Upper lobe of right lung (tissue), 1 donor: ENCODE measurements around the gene CPLX3. TPM values are rescaled to one million over a fixed set of nuclear protein-coding genes. Genes with fewer than 3 reads are reported as not detected.
A peak's percentile ranks its signal among the peaks of the same experiment; 100 is the strongest.

Experiments
- ATAC-seq: fragments of 200-7000 bp; cut with Tn5 transposase; one replicate; pipeline ENCODE4 v1.9.1; 2020; ENCODE audit warnings: mild to moderate bottlenecking, moderate library complexity
- DNase-seq: peaks from one replicate; pipeline ENCODE4 v3.0.0-alpha.2; 2020
- H3K27ac ChIP-seq: fragments of 200-600 bp; one replicate; pipeline ENCODE4 v1.8.0; 2022
- H3K27me3 ChIP-seq: fragments of 200-600 bp; one replicate; pipeline ENCODE4 v1.8.0; 2022; ENCODE audit warnings: mild to moderate bottlenecking
- H3K36me3 ChIP-seq: fragments of 200-600 bp; one replicate; pipeline ENCODE4 v1.8.0; 2022
- H3K4me1 ChIP-seq: fragments of 200-600 bp; one replicate; pipeline ENCODE4 v1.8.0; 2022
- H3K4me3 ChIP-seq: fragments of 200-600 bp; one replicate; pipeline ENCODE4 v1.8.0; 2022; ENCODE audit warnings: mild to moderate bottlenecking
- H3K9me3 ChIP-seq: fragments of 200-600 bp; one replicate; pipeline ENCODE4 v1.8.0; 2022
- intact Hi-C: fragments of 100-400 bp; cut with DNase I; formaldehyde crosslinking; loops from one replicate; pipeline ENCODE4 v1.11.0; 2022
- total RNA-seq: library from RNA; stranded (reverse); fragmentation: NEBNext Ultra II Directional; extraction: Animal tissue kit (Norgen Biotek cat#: 25700); gene quantifications from one replicate; pipeline ENCODE4 v1.2.1, GENCODE V29; 2021
- TF ChIP-seq, protein P1 (sequence below): fragments of 200-600 bp; IDR thresholded peaks from one replicate; pipeline ENCODE4 v1.8.0; 2022; ENCODE audit warnings: antibody characterized with exemption
- donor health status: DM: no; HTN: yes; CAD: no; lungs with severe emphysema.

The CPLX3 gene
- total RNA-seq, 1 donor from 2014 or later: not detected

DNA sequence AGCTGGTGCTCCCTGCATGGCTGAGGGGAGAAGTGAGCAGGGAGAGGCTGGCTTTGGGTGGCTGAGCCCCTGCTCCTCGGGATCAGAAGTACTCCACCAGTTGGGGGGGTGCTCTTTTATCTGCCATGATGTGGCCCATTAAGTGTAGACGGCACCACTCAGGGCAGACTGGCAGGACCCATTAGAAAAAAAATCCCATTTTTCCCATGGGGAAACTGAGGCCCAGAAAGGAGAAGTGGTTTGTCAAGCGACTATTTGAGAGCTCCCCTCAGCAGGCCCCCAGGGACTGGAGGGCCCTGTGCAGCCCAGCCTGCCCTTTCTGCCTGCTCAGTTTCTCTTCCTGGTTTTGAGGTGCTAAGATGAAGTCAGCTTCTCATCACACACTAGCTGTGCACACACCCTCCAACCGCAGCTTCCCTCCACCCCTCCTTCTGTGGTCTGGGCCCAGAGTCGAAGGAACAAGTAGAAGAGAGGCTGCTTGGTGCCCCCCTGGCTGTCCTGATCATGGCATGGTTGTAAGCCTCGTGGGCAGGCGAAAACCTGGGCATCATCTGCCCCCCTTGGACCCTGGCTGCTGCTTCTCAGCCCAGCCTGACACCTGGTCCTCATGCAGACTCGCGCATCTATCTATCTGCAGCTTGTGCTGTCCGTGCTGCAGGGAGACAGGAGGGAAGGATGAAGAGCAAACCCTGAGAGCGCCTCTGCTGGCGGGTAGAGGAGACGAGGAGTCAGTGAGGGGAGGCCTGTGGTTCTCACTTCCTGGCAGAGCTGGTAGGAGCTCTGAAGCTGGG, 39.0 kb upstream of the CPLX3 start:
- intact Hi-C loops: no loop called here
- Histone ChIP-seq H3K27me3 (no peaks in the 10 kb centered on the region), H3K9me3 (no peaks in the 10 kb centered on the region), H3K4me3 (peak overlapping the region; percentile 29), H3K36me3 (no peaks in the 10 kb centered on the region), H3K27ac (peak overlapping the region; percentile 84), H3K4me1 (peaks cover 92% of the 10 kb centered on the region)
- DNase-seq (peak; percentile 91), ATAC-seq (peak; percentile 79)
- TF ChIP-seq, protein P1, sequence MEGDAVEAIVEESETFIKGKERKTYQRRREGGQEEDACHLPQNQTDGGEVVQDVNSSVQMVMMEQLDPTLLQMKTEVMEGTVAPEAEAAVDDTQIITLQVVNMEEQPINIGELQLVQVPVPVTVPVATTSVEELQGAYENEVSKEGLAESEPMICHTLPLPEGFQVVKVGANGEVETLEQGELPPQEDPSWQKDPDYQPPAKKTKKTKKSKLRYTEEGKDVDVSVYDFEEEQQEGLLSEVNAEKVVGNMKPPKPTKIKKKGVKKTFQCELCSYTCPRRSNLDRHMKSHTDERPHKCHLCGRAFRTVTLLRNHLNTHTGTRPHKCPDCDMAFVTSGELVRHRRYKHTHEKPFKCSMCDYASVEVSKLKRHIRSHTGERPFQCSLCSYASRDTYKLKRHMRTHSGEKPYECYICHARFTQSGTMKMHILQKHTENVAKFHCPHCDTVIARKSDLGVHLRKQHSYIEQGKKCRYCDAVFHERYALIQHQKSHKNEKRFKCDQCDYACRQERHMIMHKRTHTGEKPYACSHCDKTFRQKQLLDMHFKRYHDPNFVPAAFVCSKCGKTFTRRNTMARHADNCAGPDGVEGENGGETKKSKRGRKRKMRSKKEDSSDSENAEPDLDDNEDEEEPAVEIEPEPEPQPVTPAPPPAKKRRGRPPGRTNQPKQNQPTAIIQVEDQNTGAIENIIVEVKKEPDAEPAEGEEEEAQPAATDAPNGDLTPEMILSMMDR: peak; percentile 54

DNA sequence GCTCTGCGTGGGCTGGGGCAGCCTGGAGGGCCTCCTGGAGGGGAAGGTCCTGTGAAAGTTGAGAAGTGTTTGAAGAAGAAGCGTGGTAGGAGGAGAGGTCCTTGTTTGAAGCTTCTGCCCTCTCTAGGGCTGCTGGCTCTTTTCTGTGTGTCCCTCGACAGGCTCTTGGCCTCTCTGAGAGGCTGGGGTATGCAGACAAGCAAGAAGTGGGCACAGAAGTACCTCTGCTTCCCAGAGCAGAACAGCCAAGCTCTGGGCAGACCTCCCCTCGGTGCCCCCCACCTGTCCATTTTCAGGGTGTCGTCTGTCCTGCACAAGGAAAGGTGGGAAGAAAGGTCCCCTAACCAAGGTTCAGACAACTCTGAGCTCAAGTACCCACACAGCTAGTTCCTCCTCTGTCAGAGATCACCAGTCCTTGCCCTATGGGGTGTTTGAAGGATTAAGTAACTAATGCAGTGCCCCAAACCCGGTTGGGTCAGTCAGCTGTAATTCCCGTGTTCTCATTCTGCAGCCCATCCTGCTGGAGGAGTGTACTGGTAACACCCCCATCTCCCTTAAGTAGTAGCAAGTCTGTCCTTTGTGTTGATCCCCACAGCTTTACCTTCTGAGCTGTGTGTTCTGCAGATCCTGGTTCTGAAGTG, 38.3 kb upstream of the CPLX3 start:
- Histone ChIP-seq H3K9me3 (no peaks in the 10 kb centered on the region), H3K4me1 (peaks cover 96% of the 10 kb centered on the region), H3K36me3 (no peaks in the 10 kb centered on the region), H3K4me3 (peak overlapping the region; percentile 29), H3K27me3 (no peaks in the 10 kb centered on the region), H3K27ac (peak overlapping the region; percentile 84)
- peak; percentile 41 for ATAC-seq
- TF ChIP-seq, protein P1: no peak
- DNase-seq: no peak
- intact Hi-C loops: no loop called here

DNA sequence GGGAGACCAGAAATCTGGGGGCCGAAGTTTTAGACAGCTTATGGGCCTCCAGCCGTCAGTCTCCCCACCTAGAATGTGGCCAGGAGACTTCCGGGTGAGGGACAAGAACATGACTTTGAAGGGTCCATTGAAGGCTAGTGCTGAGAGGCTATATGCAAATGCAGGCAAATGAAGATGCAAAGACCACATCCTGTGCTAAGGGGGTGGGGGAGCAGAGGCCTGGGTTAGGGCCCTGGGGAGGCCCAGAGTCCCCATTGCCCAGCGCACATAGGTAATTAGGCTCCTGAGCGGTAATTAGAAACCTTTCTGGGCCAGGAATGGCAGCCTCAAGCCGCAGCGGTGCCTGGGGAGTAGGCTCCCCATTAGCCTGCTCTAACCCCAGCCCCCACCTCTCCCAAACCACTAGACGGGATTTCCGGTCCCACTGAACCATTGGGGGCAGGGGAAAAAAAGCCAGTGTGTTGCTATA, 37.7 kb upstream of the CPLX3 start:
- no peak for ATAC-seq
- Histone ChIP-seq H3K27ac (peak overlapping the region; percentile 84), H3K4me1 (peaks cover 96% of the 10 kb centered on the region), H3K9me3 (no peaks in the 10 kb centered on the region), H3K27me3 (no peaks in the 10 kb centered on the region), H3K4me3 (peak overlapping the region; percentile 29), H3K36me3 (no peaks in the 10 kb centered on the region)
- no peak for DNase-seq
- intact Hi-C loops: no loop called here
- TF ChIP-seq, protein P1: no peak

DNA sequence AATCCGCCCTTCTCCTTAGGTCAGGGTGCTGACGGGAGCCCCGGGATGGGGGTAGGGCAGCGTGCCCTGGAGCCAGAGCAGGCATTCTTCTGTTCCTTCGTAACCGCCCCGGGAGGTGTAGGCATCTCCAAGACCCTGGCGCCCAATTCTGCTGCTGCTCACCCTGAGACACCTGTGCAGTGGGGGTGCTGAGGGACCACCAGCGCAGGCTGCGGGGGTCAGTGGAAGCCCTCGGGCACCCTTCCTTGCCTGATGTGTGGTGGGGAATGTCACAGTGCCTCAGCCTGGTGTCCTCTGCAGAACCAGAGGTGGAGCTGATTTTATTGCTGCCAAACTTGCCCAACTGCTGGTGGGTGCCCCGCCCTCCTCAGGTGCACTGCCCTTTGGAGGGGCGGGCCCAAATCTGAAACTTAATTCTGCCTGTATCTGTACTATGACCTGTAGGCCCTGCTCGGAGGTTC, 37.2 kb upstream of the CPLX3 start:
- H3K9me3 ChIP-seq: no peaks in the 10 kb centered on the region
- DNase-seq (peak; percentile 63), ATAC-seq (no peak)
- no peaks in the 10 kb centered on the region for H3K27me3 ChIP-seq
- H3K4me1 ChIP-seq: peaks cover 92% of the 10 kb centered on the region
- TF ChIP-seq, protein P1: no peak
- no peaks in the 10 kb centered on the region for H3K36me3 ChIP-seq
- peak overlapping the region; percentile 84 for H3K27ac ChIP-seq
- H3K4me3 ChIP-seq: peak overlapping the region; percentile 29
- intact Hi-C loops: no loop called here

DNA sequence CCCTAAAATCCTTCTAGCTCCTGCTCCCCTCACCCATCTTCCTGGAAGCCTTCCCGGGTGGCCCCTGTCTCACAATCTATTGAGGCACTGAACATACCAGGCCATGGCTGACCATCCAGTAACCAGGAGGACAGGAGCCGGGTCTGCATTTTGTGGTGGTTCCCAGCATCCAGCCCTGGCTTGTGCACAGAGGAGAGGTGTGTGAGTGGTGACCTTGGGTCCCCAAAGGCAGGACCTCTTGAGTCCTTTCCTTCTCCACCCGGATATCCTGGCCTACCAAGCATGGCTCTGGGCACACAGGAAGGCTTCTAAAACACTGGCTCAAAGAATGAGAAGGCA, 36.7 kb upstream of the CPLX3 start:
- intact Hi-C loops: no loop called here

More for the DNA sequence above, 36.7 kb upstream of the CPLX3 start:
- H3K36me3 ChIP-seq: no peaks in the 10 kb centered on the region
- no peaks in the 10 kb centered on the region for H3K27me3 ChIP-seq
- H3K9me3 ChIP-seq: no peaks in the 10 kb centered on the region
- DNase-seq: no peak
- H3K4me3 ChIP-seq: peak overlapping the region; percentile 29
- ATAC-seq: no peak
- H3K4me1 ChIP-seq: peaks cover 87% of the 10 kb centered on the region
- peak overlapping the region; percentile 84 for H3K27ac ChIP-seq
- TF ChIP-seq, protein P1: no peak
